H1 (cell line): ENCODE data around the gene RTN4IP1. TPM values are rescaled to one million over a fixed set of nuclear protein-coding genes. Genes with fewer than 3 reads are reported as not detected.

Source experiments
- CTCF ChIA-PET: fragments of 300-600 bp; sonication (Branson Sonifier 250); formaldehyde crosslinking; loops from one replicate; lab custom pipeline; 2021; ENCODE audit not compliant: partially characterized antibody; lab: Charles Lee
- POLR2A ChIA-PET: fragments of 300-600 bp; sonication (Branson Sonifier 250); formaldehyde crosslinking; loops from one replicate; lab custom pipeline; 2021; ENCODE audit warnings: inconsistent platforms; ENCODE audit not compliant: partially characterized antibody; lab: Charles Lee
- DNase-seq, 2 experiments: peaks; one replicate each; pipeline versions ENCODE4 v3.0.0 to v3.0.0-alpha.2; 2010 to 2022; ENCODE audit warnings: low spot score in 2 of 2, low read depth in 1 of 2, mixed read lengths in 1 of 2
- FAIRE-seq: peaks from 2 replicates; lab custom pipeline; 2011; peaks lifted over from hg19 to GRCh38; lab: Jason Lieb, UNC
- H2AFZ ChIP-seq: 2 replicates; pipeline ENCODE4 v1.8.1; 2012; ENCODE audit warnings: low read length, inconsistent platforms
- H2AK5ac ChIP-seq: 2 replicates; pipeline ENCODE4 v1.6.1; 2013; ENCODE audit warnings: low read depth, low read length
- H2BK120ac ChIP-seq: replicated peaks from 2 replicates; pipeline ENCODE3; 2013; ENCODE audit warnings: low read depth, low read length, inconsistent platforms
- H2BK12ac ChIP-seq: 2 replicates; pipeline ENCODE4 v1.6.1; 2013; ENCODE audit warnings: low read depth, low read length
- H2BK15ac ChIP-seq: 2 replicates; pipeline ENCODE4 v1.6.1; 2013; ENCODE audit warnings: low read length
- H2BK20ac ChIP-seq: 2 replicates; pipeline ENCODE4 v1.6.1; 2013; ENCODE audit warnings: low read length
- H2BK5ac ChIP-seq: 2 replicates; pipeline ENCODE4 v1.6.1; 2013; ENCODE audit warnings: low read depth, low read length
- H3K14ac ChIP-seq: 2 replicates; pipeline ENCODE4 v1.6.1; 2013; ENCODE audit warnings: inconsistent platforms; ENCODE audit not compliant: insufficient read length
- H3K18ac ChIP-seq: 2 replicates; pipeline ENCODE4 v1.6.1; 2013; ENCODE audit warnings: low read length; ENCODE audit errors: extremely low read depth
- H3K23ac ChIP-seq: 2 replicates; pipeline ENCODE4 v1.6.1; 2013; ENCODE audit warnings: inconsistent platforms; ENCODE audit not compliant: insufficient read length
- H3K23me2 ChIP-seq: 2 replicates; pipeline ENCODE4 v1.6.1; 2013; ENCODE audit warnings: low read depth, low read length
- H3K27ac ChIP-seq: 2 replicates; pipeline ENCODE4 v1.6.1; 2011; ENCODE audit warnings: low read depth, low read length, inconsistent platforms
- H3K27me3 ChIP-seq, 4 experiments: replicated peaks in 1 of 4; 1 replicate in 1 of 4; 2 replicates in 3 of 4; pipeline versions ENCODE4 v1.6.1 to v1.8.1; 2011 to 2013; ENCODE audit warnings: low read length in 3 of 4, mild to moderate bottlenecking in 3 of 4, inconsistent platforms in 2 of 4, mixed read lengths in 2 of 4, moderate library complexity in 1 of 4; ENCODE audit not compliant: control insufficient read depth in 3 of 4, insufficient read depth in 3 of 4; ENCODE audit errors: extremely low read depth in 1 of 4
- H3K36me3 ChIP-seq, 4 experiments: 2 replicates each; pipeline versions ENCODE4 v1.6.1 to v1.8.1; 2011 to 2013; ENCODE audit warnings: mild to moderate bottlenecking in 4 of 4, low read length in 3 of 4, moderate library complexity in 2 of 4, control low read depth in 1 of 4, inconsistent platforms in 1 of 4; ENCODE audit not compliant: insufficient read depth in 4 of 4, control insufficient read depth in 2 of 4
- H3K4ac ChIP-seq: replicated peaks from 2 replicates; pipeline ENCODE3; 2013; ENCODE audit warnings: low read length, low read depth, mixed read lengths, inconsistent platforms; ENCODE audit not compliant: insufficient read length
- H3K4me1 ChIP-seq, 4 experiments: replicated peaks in 1 of 4; 1 replicate in 1 of 4; 2 replicates in 3 of 4; pipeline versions ENCODE4 v1.6.1 to v1.8.1; 2011 to 2013; ENCODE audit warnings: low read length in 3 of 4, inconsistent platforms in 2 of 4, mixed read lengths in 1 of 4; ENCODE audit not compliant: insufficient read depth in 4 of 4, control insufficient read depth in 3 of 4
- H3K4me2 ChIP-seq, 2 experiments: 2 replicates each; pipeline versions ENCODE4 v1.6.1 to v1.8.1; 2011 to 2013; ENCODE audit warnings: low read depth in 2 of 2, low read length in 2 of 2, control low read depth in 1 of 2, inconsistent platforms in 1 of 2, mild to moderate bottlenecking in 1 of 2; ENCODE audit not compliant: insufficient read depth in 1 of 2
- H3K4me3 ChIP-seq, 4 experiments: fragments of 200-600, 300-600 bp in 1 of 4; sonication (generic), shearing (Covaris generic), sonication (Bioruptor Twin) in 1 of 4; 2 replicates each; pipeline versions ENCODE4 v1.5.1 to v1.8.1; 2011 to 2016; ENCODE audit warnings: low read length in 4 of 4, low read depth in 3 of 4, control low read depth in 2 of 4, inconsistent platforms in 2 of 4, mild to moderate bottlenecking in 2 of 4, mixed read lengths in 1 of 4, moderate library complexity in 1 of 4; ENCODE audit not compliant: insufficient read depth in 2 of 4; ENCODE audit errors: extremely low read depth in 1 of 4
- H3K56ac ChIP-seq: replicated peaks from 2 replicates; pipeline ENCODE3; 2013; ENCODE audit warnings: low read depth, mild to moderate bottlenecking, mixed read lengths, low read length, inconsistent platforms; ENCODE audit not compliant: insufficient read length
- H3K79me1 ChIP-seq: 2 replicates; pipeline ENCODE4 v1.6.1; 2013; ENCODE audit warnings: low read depth, low read length, control low read depth
- H3K79me2 ChIP-seq, 2 experiments: 2 replicates each; pipeline versions ENCODE4 v1.6.1 to v1.8.1; 2012 to 2013; ENCODE audit warnings: low read length in 2 of 2, mild to moderate bottlenecking in 2 of 2, inconsistent platforms in 1 of 2; ENCODE audit not compliant: insufficient read depth in 2 of 2, control insufficient read depth in 1 of 2
- H3K9ac ChIP-seq, 4 experiments: replicated peaks in 1 of 4; 1 replicate in 1 of 4; 2 replicates in 3 of 4; pipeline versions ENCODE4 v1.6.1 to v1.8.1; 2011 to 2013; ENCODE audit warnings: low read depth in 3 of 4, low read length in 3 of 4, control low read depth in 2 of 4, mild to moderate bottlenecking in 2 of 4, moderate library complexity in 2 of 4, inconsistent platforms in 1 of 4; ENCODE audit errors: extremely low read depth in 1 of 4
- H3K9me3 ChIP-seq, 2 experiments: 2 replicates each; pipeline versions ENCODE4 v1.6.1 to v1.8.1; 2012 to 2013; ENCODE audit warnings: mild to moderate bottlenecking in 2 of 2, moderate library complexity in 2 of 2, control low read depth in 1 of 2, inconsistent platforms in 1 of 2, low read depth in 1 of 2, low read length in 1 of 2, mixed read lengths in 1 of 2; ENCODE audit not compliant: insufficient read depth in 2 of 2
- H4K20me1 ChIP-seq, 2 experiments: replicated peaks in 1 of 2; 2 replicates each; pipeline versions ENCODE3 to v1.8.1; 2011 to 2013; ENCODE audit warnings: inconsistent platforms in 2 of 2, low read length in 2 of 2, mild to moderate bottlenecking in 1 of 2; ENCODE audit not compliant: insufficient read depth in 2 of 2, control insufficient read depth in 1 of 2
- H4K5ac ChIP-seq: 2 replicates; pipeline ENCODE4 v1.6.1; 2013; ENCODE audit warnings: low read length, low read depth, mixed read lengths, inconsistent platforms; ENCODE audit not compliant: insufficient read length
- H4K8ac ChIP-seq: 2 replicates; pipeline ENCODE4 v1.8.0; 2013; ENCODE audit warnings: mild to moderate bottlenecking, moderate library complexity, low read length, inconsistent platforms; ENCODE audit not compliant: insufficient read depth; ENCODE audit errors: extremely low read depth
- H4K91ac ChIP-seq: replicated peaks from 2 replicates; pipeline ENCODE3; 2013; ENCODE audit warnings: low read length, mixed read lengths, inconsistent platforms; ENCODE audit not compliant: insufficient read length
- EGR1 ChIP-seq: IDR thresholded peaks from 2 replicates; pipeline ENCODE4 v1.6.1; 2011; ENCODE audit warnings: low read depth, low read length, borderline replicate concordance
- FOSL1 ChIP-seq: IDR thresholded peaks from 2 replicates; pipeline ENCODE4 v1.6.1; 2011; ENCODE audit warnings: mild to moderate bottlenecking, low read depth, low read length, moderate library complexity; ENCODE audit not compliant: insufficient read depth
- SAP30 ChIP-seq: fragments of 300-600 bp; sonication (generic); IDR thresholded peaks from 2 replicates; pipeline ENCODE4 v1.7.1; 2012; ENCODE audit warnings: low read length, moderate library complexity, mild to moderate bottlenecking, inconsistent platforms; ENCODE audit not compliant: insufficient read depth, insufficient replicate concordance
- SIN3A ChIP-seq, 2 experiments: IDR thresholded peaks in 1 of 2; conservative IDR thresholded peaks in 1 of 2; 2 replicates each; pipeline ENCODE4 v1.6.1; 2011 to 2012; ENCODE audit warnings: low read length in 2 of 2, improper control_type of control experiment in 1 of 2, low read depth in 1 of 2, mild to moderate bottlenecking in 1 of 2
- SIRT6 ChIP-seq: IDR thresholded peaks from one replicate; pipeline ENCODE4 v1.7.1; 2012; ENCODE audit warnings: low read length, inconsistent platforms
- SIX5 ChIP-seq: IDR thresholded peaks from 2 replicates; pipeline ENCODE4 v1.6.1; 2011; ENCODE audit warnings: mild to moderate bottlenecking, low read depth, low read length
- SP1 ChIP-seq: IDR thresholded peaks from 2 replicates; pipeline ENCODE4 v1.6.1; 2011; ENCODE audit warnings: low read depth, low read length
- whole genome bisulfite sequencing, 2 experiments: shearing (Covaris generic) in 1 of 2; methylation state at CpG; one replicate each; pipeline versions ENCODE4 v1.1.6 to v1.1.7; 2013 to 2015; ENCODE audit warnings: low lambda C conversion rate in 2 of 2, mixed read lengths in 2 of 2, inconsistent platforms in 1 of 2, low coverage in 1 of 2, missing lambda C conversion rate in 1 of 2; ENCODE audit not compliant: insufficient replicate concordance in 2 of 2, insufficient coverage in 1 of 2, insufficient read length in 1 of 2; ENCODE audit errors: extremely low coverage in 1 of 2, missing lambda C conversion rate in 1 of 2; 5-methylcytosine and 5-hydroxymethylcytosine counted together
- polyA plus RNA-seq, 7 experiments: library from polyadenylated mRNA; depleted of rRNA in 3 of 7; stranded (reverse) in 5 of 7; unstranded in 2 of 7; fragments of >200 nt in 5 of 7; fragments of 200-250 nt in 2 of 7; gene quantifications; 1 replicate in 5 of 7; 2 replicates in 1 of 7; 4 replicates in 1 of 7; pipeline versions ENCODE4 v1.2.1 to v1.2.3, GENCODE V29; 2011 to 2013; ENCODE audit warnings: missing spikeins in 2 of 7, mixed read lengths in 2 of 7
- total RNA-seq: library from RNA; stranded (reverse); fragmentation: NEBNext Ultra II Directional; extraction: Animal tissue kit (Norgen Biotek cat#: 25700); gene quantifications from 2 replicates; pipeline ENCODE4 v1.2.1, GENCODE V29; 2021

RTN4IP1 gene
- total and polyA plus RNA-seq, 2 of the 8 experiments (the other 6 are each of a cell fraction or from before 2014, with no cell fraction given) = 14.6 to 19.5 TPM

DNA sequence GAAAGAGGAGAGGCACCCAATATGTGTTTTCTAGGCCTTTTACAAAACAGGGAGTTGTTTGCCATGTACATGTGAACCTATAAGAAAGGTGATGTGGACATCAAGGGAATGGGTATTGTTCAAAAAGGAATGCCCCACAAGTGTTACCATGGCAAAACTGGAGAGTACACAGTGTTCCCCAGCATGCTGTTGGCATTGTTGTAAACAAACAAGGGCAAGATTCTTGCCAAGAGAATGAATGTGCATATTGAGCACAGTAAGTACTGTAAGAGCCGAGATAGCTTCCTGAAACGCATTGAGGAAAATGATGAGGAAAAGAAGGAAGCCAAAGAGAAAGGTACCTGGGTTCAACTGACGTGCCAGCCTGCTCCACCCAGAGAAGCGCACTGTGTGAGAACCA lies 13.2 kb upstream of the RTN4IP1 start:
- no peak overlapping the region for H2BK15ac ChIP-seq
- H3K36me3 ChIP-seq = peaks cover 2 to 52% (median 20%) of the 10 kb centered on the region in 4 experiments; a peak in 7 of 8 replicates
- peaks cover under 1 to 29% of the 10 kb centered on the region in 2 experiments; a peak in 3 of 4 replicates for H3K79me2 ChIP-seq
- no peak overlapping the region for H3K56ac ChIP-seq
- no peak overlapping the region for H3K23ac ChIP-seq
- no peak overlapping the region for H3K9ac ChIP-seq
- peaks cover 0 to 1% of the 10 kb centered on the region in 2 experiments for H4K20me1 ChIP-seq
- no peak overlapping the region for H2BK120ac ChIP-seq
- ChIA-PET POLR2A (no interaction called here), CTCF (interaction anchor here (1.0 kb wide), 1 partner anchor 34 kb away, joined by 3 read pairs; no protein-coding TSS in a partner anchor)
- no peaks in the 10 kb centered on the region for H3K9me3 ChIP-seq
- no peak for DNase-seq
- no peak overlapping the region for H2BK12ac ChIP-seq
- H3K4me3 ChIP-seq = no peak overlapping the region
- H2BK5ac ChIP-seq = no peak overlapping the region
- H3K27me3 ChIP-seq = no peaks in the 10 kb centered on the region
- no peaks in the 10 kb centered on the region for H3K23me2 ChIP-seq
- no peak overlapping the region for H4K8ac ChIP-seq
- H2BK20ac ChIP-seq = no peak overlapping the region
- H2AK5ac ChIP-seq = no peak overlapping the region
- H3K4me2 ChIP-seq = no peak overlapping the region
- no peak overlapping the region for H3K27ac ChIP-seq
- no peak overlapping the region for H4K91ac ChIP-seq
- FAIRE-seq = no peak
- H3K14ac ChIP-seq = no peak overlapping the region
- H3K79me1 ChIP-seq = peaks cover 4% of the 10 kb centered on the region; the same call in 1 of the 2 replicates
- no peaks in the 10 kb centered on the region for H3K4me1 ChIP-seq
- H3K18ac ChIP-seq = no peak overlapping the region
- H2AFZ ChIP-seq = no peak overlapping the region
- 88% methylated on average over 4 of the region's 4 CpGs; no CpG with 5 or more reads in 1 of the 2 experiments for WGBS, 2 experiments
- H3K4ac ChIP-seq = no peak overlapping the region
- TF ChIP-seq SIRT6 = no peak
- TF ChIP-seq EGR1 = no peak
- no peak for TF ChIP-seq SIN3A (conservative IDR thresholded peaks at IDR 0.05 in 1 of 2, IDR thresholded peaks at IDR 0.05 in 1 of 2; ENCODE audit: low read depth in 1 of 2, low read length in 2 of 2)
- no peak for TF ChIP-seq SAP30
- TF ChIP-seq SP1 = no peak
- TF ChIP-seq FOSL1 = no peak
- TF ChIP-seq SIX5 = no peak
- no peak overlapping the region for H4K5ac ChIP-seq
